GM23248 (cell line): Measurements from ENCODE around the gene PIEZO2.

Source experiments
- EZH2 ChIP-seq: fragments of 200-600 bp; sonication (generic); IDR thresholded peaks from 2 replicates; pipeline ENCODE4 v1.6.1; 2018; ENCODE audit warnings: antibody characterized with exemption, mild to moderate bottlenecking; ENCODE audit not compliant: insufficient read depth, poor library complexity, severe bottlenecking
- EZH2phosphoT487 ChIP-seq: fragments of 200-600 bp; sonication (generic); IDR thresholded peaks from 2 replicates; pipeline ENCODE4 v1.6.1; 2018; ENCODE audit warnings: antibody characterized with exemption, moderate library complexity, mild to moderate bottlenecking, low read depth; ENCODE audit not compliant: insufficient read depth

DNA sequence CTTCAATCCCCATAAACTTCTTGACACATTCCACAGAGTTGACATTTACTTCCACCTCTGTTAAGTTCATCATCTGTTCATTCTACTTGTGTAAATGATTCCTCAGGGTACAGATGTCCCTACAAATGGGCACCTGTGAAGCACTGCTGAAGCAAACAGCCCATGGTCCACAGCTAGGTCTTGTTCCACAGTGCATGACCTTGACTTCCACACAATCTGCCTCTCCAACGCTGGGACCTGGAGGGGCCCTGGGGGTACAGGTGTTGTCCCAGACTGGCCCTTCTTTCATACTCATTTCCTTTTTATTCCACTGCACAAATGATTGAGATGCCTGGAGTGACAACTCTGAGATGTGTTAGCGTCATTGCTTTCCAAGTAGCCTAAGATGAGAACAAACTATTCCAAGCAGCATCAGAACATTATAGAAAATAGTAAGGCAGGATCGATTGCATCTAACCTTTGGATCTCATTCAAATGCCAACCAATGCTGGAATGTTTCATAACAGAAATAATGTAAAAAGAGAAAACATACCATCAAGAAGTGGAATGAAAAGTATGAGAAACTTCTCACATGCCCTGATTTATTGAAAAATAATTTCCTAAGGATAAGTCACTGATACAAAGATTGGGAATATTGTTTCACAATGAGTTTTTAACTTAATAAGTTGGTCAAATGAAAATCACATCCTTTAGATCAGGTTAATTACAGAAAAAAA, 31.2 kb downstream of the PIEZO2 start:
- TF ChIP-seq EZH2phosphoT487 (no peak), EZH2 (no peak)
